Forelimb muscle (tissue), 1 donor: Measurements from ENCODE around the gene DCT. TPM values are rescaled to one million over a fixed set of nuclear protein-coding genes. Genes with fewer than 3 reads are reported as not detected.

Experiments
- DNase-seq: peaks from one replicate; pipeline ENCODE4 v3.0.0-alpha.2; 2013; ENCODE audit warnings: low read depth
- polyA plus RNA-seq: library from polyadenylated mRNA; unstranded; fragments of 120-200 nt; gene quantifications from one replicate; pipeline ENCODE4 v1.2.1, GENCODE V29; 2013; ENCODE audit not compliant: insufficient read length

DCT gene
- polyA plus RNA-seq, 1 donor: 0.18 TPM

- no peak for DNase-seq
Measured at GRCh38 chr13:94395860-94396259, 83.6 kb downstream of the DCT start.

DNA sequence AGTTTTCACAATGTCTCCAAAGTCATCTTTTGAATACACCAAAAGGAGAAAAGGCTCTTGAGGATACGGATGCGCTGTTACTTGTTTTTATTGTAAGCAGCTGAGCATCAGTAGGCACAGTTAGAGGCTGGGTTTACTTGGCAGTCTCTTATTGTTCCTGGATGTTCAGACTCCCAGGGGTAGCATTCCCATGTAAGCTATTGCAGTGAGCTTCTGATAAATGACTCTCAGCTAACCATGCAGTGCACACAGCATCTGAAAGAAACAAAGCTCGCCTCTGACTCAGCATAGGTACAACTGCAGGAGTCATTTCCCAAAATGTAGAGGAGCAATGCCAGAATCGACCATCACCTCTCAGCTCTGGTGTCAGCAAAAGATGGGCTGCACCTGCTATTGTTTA lies 84.8 kb downstream of the DCT start:
- DNase-seq: no peak

DNA sequence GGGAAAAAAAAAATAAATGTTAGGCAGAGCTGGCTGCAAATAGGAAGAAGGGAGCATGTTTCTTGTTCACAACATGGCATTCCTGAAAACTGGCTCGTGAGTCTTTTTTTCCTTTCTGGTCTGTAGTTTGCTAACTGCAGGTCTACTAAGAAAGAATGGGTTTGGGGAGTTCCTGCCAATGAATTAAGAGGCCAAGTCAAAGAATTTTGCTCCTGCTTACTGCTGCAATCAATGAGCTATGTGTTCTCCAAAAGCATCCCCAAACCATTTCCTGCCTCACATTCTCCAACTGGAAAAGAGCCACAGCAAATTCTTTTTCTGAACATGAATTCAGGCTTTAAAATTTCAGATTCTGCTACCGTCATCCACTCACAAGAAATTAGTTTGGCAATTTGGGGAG lies 88.6 kb downstream of the DCT start:
- DNase-seq: no peak

DNA sequence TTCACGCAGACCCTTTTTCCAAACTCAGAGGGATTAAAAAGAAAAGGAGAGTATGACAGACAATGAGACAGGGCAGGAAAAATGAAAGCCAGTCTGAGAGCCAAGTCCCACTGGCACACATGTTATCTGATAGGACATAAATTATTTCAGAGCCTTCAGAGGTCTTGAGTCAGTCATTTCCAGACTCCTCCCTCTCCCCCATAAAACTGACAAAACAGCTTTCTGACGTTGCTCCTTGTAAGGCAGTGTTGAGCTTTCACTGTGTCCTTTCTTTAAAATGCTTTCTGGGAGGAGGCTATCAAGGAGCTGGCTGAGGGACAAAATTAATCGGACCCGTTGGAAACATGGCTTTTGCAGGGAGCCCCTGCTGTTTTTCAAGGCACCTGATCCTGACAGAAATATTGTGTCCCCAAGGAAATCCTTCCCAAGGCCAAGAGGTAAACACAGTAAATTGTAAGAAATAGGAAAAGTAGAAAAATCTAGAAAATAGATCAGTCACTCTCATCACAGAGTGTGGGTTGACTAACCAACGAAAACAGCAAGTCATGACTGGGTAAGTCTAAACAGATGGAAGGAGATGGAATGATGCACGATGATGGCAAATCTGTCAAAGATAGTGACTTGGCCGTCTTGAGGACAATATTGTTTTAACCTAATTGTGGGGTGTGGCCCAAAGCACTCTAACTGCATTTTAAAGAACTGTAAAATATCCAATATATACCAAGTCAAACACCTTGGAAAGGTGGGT lies 89.7 kb downstream of the DCT start:
- no peak for DNase-seq

DNA sequence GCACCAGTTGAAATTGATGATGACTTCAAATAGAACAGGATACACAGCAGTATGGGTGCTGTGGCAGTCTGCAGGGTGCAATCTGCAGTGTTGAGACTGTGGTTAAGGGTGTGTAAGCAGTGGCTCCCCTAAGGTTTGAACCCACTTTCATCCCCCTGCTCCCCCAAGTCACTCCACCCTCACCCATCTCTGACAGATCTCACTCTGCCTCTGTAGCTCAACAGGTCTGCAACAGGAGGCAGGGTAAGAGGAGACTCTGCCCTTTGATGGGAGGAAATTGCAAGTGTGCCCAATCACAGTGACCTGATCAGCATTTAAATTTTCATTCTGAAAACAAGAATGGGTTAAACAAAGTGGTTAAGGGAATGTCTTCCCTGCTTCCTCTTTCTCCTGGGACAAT lies 92.4 kb downstream of the DCT start:
- DNase-seq: no peak

Other genes with a start within 250 kb of the DCT start
- 9.0 TPM for gene TGDS, start 116.5 kb upstream of the DCT start, polyA plus RNA-seq
- gene GPR180, start 122.2 kb upstream of the DCT start, polyA plus RNA-seq: 6.2 TPM
- 0.05 TPM for gene SOX21, start 232.9 kb upstream of the DCT start, polyA plus RNA-seq